DOHH2 (cell line): ENCODE data around the gene SDHA.
A peak's percentile ranks its signal among the peaks of the same experiment; 100 is the strongest.
"Not testable (repeated sequence)": the region's sequence is repeated elsewhere in the genome, so short reads cannot be mapped to it uniquely, and the experiment has no call there.

Experiments
- H3F3A ChIP-seq: fragments of 200-600 bp; sonication (generic), shearing (Covaris generic); 2 replicates; pipeline ENCODE4 v1.6.0; 2016; ENCODE audit warnings: antibody characterized with exemption, mild to moderate bottlenecking; ENCODE audit not compliant: control insufficient read depth, insufficient read depth
- H3K27ac ChIP-seq: fragments of 200-600 bp; sonication (generic); 2 replicates; pipeline ENCODE4 v1.5.1; 2014; ENCODE audit warnings: low read depth, mild to moderate bottlenecking, low read length, moderate library complexity
- H3K27me3 ChIP-seq: fragments of 200-600 bp; sonication (generic); 2 replicates; pipeline ENCODE4 v1.6.1; 2014; ENCODE audit warnings: mild to moderate bottlenecking, low read length, mixed read lengths; ENCODE audit not compliant: control insufficient read depth
- H3K36me3 ChIP-seq: fragments of 200-600 bp; sonication (generic); 2 replicates; pipeline ENCODE4 v1.6.1; 2014; ENCODE audit warnings: mild to moderate bottlenecking, low read length, moderate library complexity, mixed read lengths; ENCODE audit not compliant: control insufficient read depth
- H3K4me1 ChIP-seq: fragments of 200-600 bp; sonication (generic); 2 replicates; pipeline ENCODE4 v1.6.1; 2014; ENCODE audit warnings: mild to moderate bottlenecking, low read length, mixed read lengths; ENCODE audit not compliant: control insufficient read depth
- H3K4me2 ChIP-seq: fragments of 200-600 bp; sonication (generic); 2 replicates; pipeline ENCODE4 v1.6.0; 2014; ENCODE audit warnings: mild to moderate bottlenecking, low read length, moderate library complexity
- H3K4me3 ChIP-seq: fragments of 200-600 bp; sonication (generic); 2 replicates; pipeline ENCODE4 v1.5.1; 2014; ENCODE audit warnings: mild to moderate bottlenecking, low read length, mixed read lengths
- H3K79me2 ChIP-seq: fragments of 200-600 bp; sonication (generic); 2 replicates; pipeline ENCODE4 v1.6.1; 2014; ENCODE audit warnings: mild to moderate bottlenecking, low read length, mixed read lengths; ENCODE audit not compliant: control insufficient read depth
- H3K9me2 ChIP-seq: fragments of 200-600 bp; sonication (generic); replicated peaks from 2 replicates; pipeline ENCODE4 v1.6.1; 2014; ENCODE audit warnings: mild to moderate bottlenecking, low read length, mixed read lengths; ENCODE audit not compliant: control insufficient read depth
- H3K9me3 ChIP-seq: fragments of 200-600 bp; sonication (generic); 2 replicates; pipeline ENCODE4 v1.6.1; 2014; ENCODE audit warnings: antibody characterized with exemption, low read length, mixed read lengths; ENCODE audit not compliant: control insufficient read depth, insufficient read depth
- H4K20me1 ChIP-seq: fragments of 200-600 bp; sonication (generic); 2 replicates; pipeline ENCODE4 v1.6.0; 2014; ENCODE audit warnings: low read depth, mild to moderate bottlenecking, antibody characterized with exemption, low read length, moderate library complexity; ENCODE audit not compliant: control insufficient read depth, insufficient read depth
- CTCF ChIP-seq: fragments of 200-600 bp; sonication (generic); IDR thresholded peaks from one replicate; pipeline ENCODE4 v1.5.1; 2014; ENCODE audit warnings: antibody characterized with exemption, mild to moderate bottlenecking, low read depth, low read length; ENCODE audit not compliant: poor library complexity, severe bottlenecking
- EZH2phosphoT487 ChIP-seq: fragments of 200-600 bp; sonication (generic); IDR thresholded peaks from 2 replicates; pipeline ENCODE4 v1.6.1; 2017; ENCODE audit warnings: borderline replicate concordance, mild to moderate bottlenecking, antibody characterized with exemption, low read length, moderate library complexity, mixed read lengths

Gene SDHA

GRCh38 chr5:264338-264737 is 46.2 kb downstream of the SDHA start:
- Histone ChIP-seq H3K27me3 (no peaks in the 10 kb centered on the region), H3K4me3 (no peak overlapping the region), H3K79me2 (no peaks in the 10 kb centered on the region), H3K9me2 (no peaks in the 10 kb centered on the region), H3K4me1 (no peaks in the 10 kb centered on the region), H3K9me3 (no peaks in the 10 kb centered on the region), H4K20me1 (no peaks in the 10 kb centered on the region), H3F3A (peaks cover 10% of the 10 kb centered on the region), H3K27ac (no peak overlapping the region), H3K36me3 (peaks cover 23% of the 10 kb centered on the region), H3K4me2 (no peak overlapping the region)
- no peak for TF ChIP-seq EZH2phosphoT487
- TF ChIP-seq CTCF, result no peak

- H3K9me2 ChIP-seq, H3K79me2 ChIP-seq, H4K20me1 ChIP-seq, H3K27ac ChIP-seq, H3K4me3 ChIP-seq, H3K4me2 ChIP-seq, H3K27me3 ChIP-seq, H3K9me3 ChIP-seq, H3K4me1 ChIP-seq: not testable (repeated sequence)
- peaks cover 23% of the 10 kb centered on the region for H3K36me3 ChIP-seq
- H3F3A ChIP-seq, result peaks cover 18% of the 10 kb centered on the region
Measured at GRCh38 chr5:266311-267026, 48.3 kb downstream of the SDHA start.

GRCh38 chr5:267716-268115 is 49.6 kb downstream of the SDHA start:
- no peak overlapping the region for H3K4me3 ChIP-seq
- H3K79me2 ChIP-seq, result peaks cover 9% of the 10 kb centered on the region
- peaks cover 19% of the 10 kb centered on the region for H3K36me3 ChIP-seq
- no peak overlapping the region for H3K27ac ChIP-seq
- no peak for TF ChIP-seq EZH2phosphoT487
- TF ChIP-seq CTCF, result no peak
- H4K20me1 ChIP-seq, result no peaks in the 10 kb centered on the region
- no peaks in the 10 kb centered on the region for H3K9me2 ChIP-seq
- H3F3A ChIP-seq, result peaks cover 18% of the 10 kb centered on the region
- no peaks in the 10 kb centered on the region for H3K27me3 ChIP-seq
- peaks cover 9% of the 10 kb centered on the region for H3K4me1 ChIP-seq
- H3K9me3 ChIP-seq, result no peaks in the 10 kb centered on the region
- no peak overlapping the region for H3K4me2 ChIP-seq

DNA sequence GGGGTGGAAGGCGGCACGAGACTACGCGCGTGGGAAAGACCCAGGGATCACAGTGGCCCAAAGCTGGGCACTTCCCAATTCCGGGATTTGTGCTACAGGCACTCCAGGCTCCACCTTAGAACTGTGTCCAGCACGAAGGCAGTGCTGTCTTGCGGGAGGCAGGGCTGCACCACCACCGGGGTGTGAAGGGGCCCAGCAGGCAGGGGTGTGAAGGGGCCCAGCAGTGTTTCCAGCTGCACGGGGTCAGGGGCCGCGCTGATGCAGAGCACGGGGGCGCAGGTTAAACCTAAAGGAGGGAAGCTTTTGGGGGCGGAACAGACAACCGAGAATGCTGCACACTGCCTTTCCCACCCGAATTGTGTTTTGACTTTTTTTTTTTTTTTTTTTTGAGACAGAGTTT is 52.2 kb downstream of the SDHA start:
- Histone ChIP-seq H3F3A (peaks cover 18% of the 10 kb centered on the region), H3K4me2 (peak overlapping the region; percentile 63), H3K9me2 (no peaks in the 10 kb centered on the region), H3K4me1 (peaks cover 21% of the 10 kb centered on the region), H4K20me1 (0 out of 2 replicates have a peak, but pooled peaks cover 8% of the 10 kb centered on the region), H3K36me3 (peaks cover 23% of the 10 kb centered on the region), H3K79me2 (peaks cover 35% of the 10 kb centered on the region), H3K27me3 (no peaks in the 10 kb centered on the region), H3K4me3 (peak overlapping the region; percentile 90), H3K9me3 (no peaks in the 10 kb centered on the region), H3K27ac (no peak overlapping the region)
- TF ChIP-seq CTCF (no peak), EZH2phosphoT487 (no peak)

- Histone ChIP-seq H3K4me1 (peaks cover 21% of the 10 kb centered on the region), H3K4me2 (peak overlapping the region; percentile 63), H3K79me2 (peaks cover 48% of the 10 kb centered on the region), H3K27ac (peak overlapping the region; percentile 18; the same call in 1 of the 2 replicates), H3K4me3 (peak overlapping the region; percentile 90), H3K36me3 (peaks cover 33% of the 10 kb centered on the region), H3F3A (peaks cover 18% of the 10 kb centered on the region)
- not testable (repeated sequence) for H3K9me3 ChIP-seq, H3K27me3 ChIP-seq, H3K9me2 ChIP-seq, H4K20me1 ChIP-seq
Measured at GRCh38 chr5:271828-272167, 53.7 kb downstream of the SDHA start.

DNA sequence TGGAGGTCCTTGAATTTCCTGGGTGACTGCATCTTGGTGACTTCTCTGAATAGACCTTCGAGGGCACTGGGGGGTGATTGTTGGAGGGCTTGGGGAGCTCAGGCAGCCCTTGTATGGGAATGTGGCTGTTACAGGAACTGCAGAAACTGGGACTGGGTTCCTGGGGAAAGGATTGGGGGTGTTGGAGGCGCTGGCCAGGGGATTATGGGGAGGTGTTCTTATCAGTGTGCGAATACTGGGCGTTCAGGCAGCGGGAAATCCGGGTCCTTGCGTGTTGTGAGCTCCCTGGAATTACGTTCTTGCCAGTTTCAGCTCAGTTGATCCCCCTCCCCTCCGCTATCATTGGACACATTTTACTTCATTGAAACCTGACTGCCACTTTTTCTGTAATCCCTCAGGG is 55.0 kb downstream of the SDHA start:
- H4K20me1 ChIP-seq, result not testable (repeated sequence)
- peaks cover 56% of the 10 kb centered on the region for H3K79me2 ChIP-seq
- H3K4me2 ChIP-seq, result peak overlapping the region; percentile 64

More for the DNA sequence above, 55.0 kb downstream of the SDHA start:
- not testable (repeated sequence) for H3K27ac ChIP-seq, H3K9me2 ChIP-seq, H3K27me3 ChIP-seq, H3K9me3 ChIP-seq
- Histone ChIP-seq H3K36me3 (peaks cover 35% of the 10 kb centered on the region), H3F3A (peaks cover 18% of the 10 kb centered on the region), H3K4me1 (peaks cover 21% of the 10 kb centered on the region), H3K4me3 (peak overlapping the region; percentile 60)
